HCT116 (cell line): ENCODE data around the gene DDX54.
"Not testable (repeated sequence)": the region's sequence is repeated elsewhere in the genome, so short reads cannot be mapped to it uniquely, and the experiment has no call there.

Experiments used
- CEBPB ChIP-seq: IDR thresholded peaks from 2 replicates; pipeline ENCODE4 v1.6.1; 2012; ENCODE audit warnings: low read depth
- CTCF ChIP-seq, 3 experiments: fragments of 200-600 bp in 1 of 3; sonication (generic) in 1 of 3; IDR thresholded peaks in 2 of 3; conservative IDR thresholded peaks in 1 of 3; 2 replicates each; pipeline ENCODE4 v1.5.1; 2012 to 2017; ENCODE audit warnings: low read depth in 2 of 3, low read length in 2 of 3, antibody characterized with exemption in 1 of 3, borderline replicate concordance in 1 of 3, control low read depth in 1 of 3, mild to moderate bottlenecking in 1 of 3, mixed read lengths in 1 of 3, mixed run types in 1 of 3, moderate library complexity in 1 of 3; ENCODE audit not compliant: insufficient read depth in 1 of 3
- EZH2 ChIP-seq: fragments of 200-600 bp; sonication (generic); IDR thresholded peaks from 2 replicates; pipeline ENCODE4 v1.6.1; 2017; ENCODE audit warnings: antibody characterized with exemption, mixed run types
- EZH2phosphoT487 ChIP-seq: fragments of 200-600 bp; IDR thresholded peaks from 2 replicates; pipeline ENCODE4 v1.6.1; 2018; ENCODE audit warnings: antibody characterized with exemption, borderline replicate concordance
- JUND ChIP-seq: IDR thresholded peaks from 2 replicates; pipeline ENCODE4 v1.6.1; 2012
- POLR2A ChIP-seq: IDR thresholded peaks from 2 replicates; pipeline ENCODE4 v1.7.0; 2011; ENCODE audit warnings: borderline replicate concordance; ENCODE audit not compliant: insufficient read depth, insufficient read length; ENCODE audit errors: extremely low read depth
- POLR2AphosphoS5 ChIP-seq: IDR thresholded peaks from 2 replicates; pipeline ENCODE4 v1.6.1; 2011; ENCODE audit warnings: mild to moderate bottlenecking, low read depth, low read length, moderate library complexity
- SRF ChIP-seq: IDR thresholded peaks from 2 replicates; pipeline ENCODE4 v1.6.1; 2012; ENCODE audit warnings: low read depth
- TCF7L2 ChIP-seq: IDR thresholded peaks from 2 replicates; pipeline ENCODE4 v1.7.0; 2011; ENCODE audit warnings: borderline replicate concordance, inconsistent platforms; ENCODE audit not compliant: insufficient read depth, insufficient read length; ENCODE audit errors: extremely low read depth
- YY1 ChIP-seq: IDR thresholded peaks from 2 replicates; pipeline ENCODE4 v1.6.1; 2011; ENCODE audit warnings: low read length, low read depth, moderate library complexity, mild to moderate bottlenecking; ENCODE audit not compliant: insufficient replicate concordance; ENCODE audit errors: extremely low read depth
- ZFX ChIP-seq: fragments of 450-650 bp; IDR thresholded peaks from 2 replicates; pipeline ENCODE4 v1.6.1; 2017
- TF ChIP-seq, protein P1 (sequence below): IDR thresholded peaks from 2 replicates; pipeline ENCODE4 v1.6.1; 2012; ENCODE audit warnings: low read depth

DNA sequence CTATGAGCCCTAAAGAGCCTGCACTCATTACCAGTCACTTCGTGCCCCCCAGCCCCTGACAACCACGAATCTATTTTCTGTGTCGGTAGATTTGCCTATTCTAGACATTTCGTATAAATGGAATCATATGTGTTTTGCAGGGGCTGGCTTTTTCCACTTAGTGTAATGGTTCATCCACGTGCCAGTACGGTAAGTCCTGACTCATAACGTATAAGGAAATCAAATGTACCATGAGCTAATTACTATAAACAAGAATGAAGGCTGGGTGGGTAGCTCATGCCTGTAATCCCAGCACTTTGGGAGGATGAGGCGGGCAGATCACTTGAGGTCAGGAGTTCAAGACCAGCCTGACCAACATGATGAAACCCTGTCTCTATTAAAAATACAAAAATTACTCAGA lies 67.6 kb downstream of the DDX54 start:
- not testable (repeated sequence) for TF ChIP-seq CTCF (IDR thresholded peaks at IDR 0.05 in 2 of 3, conservative IDR thresholded peaks at IDR 0.05 in 1 of 3; ENCODE audit: borderline replicate concordance in 1 of 3, insufficient read depth in 1 of 3, low read depth in 2 of 3, low read length in 2 of 3); YY1; EZH2; TCF7L2; POLR2A; CEBPB; JUND; EZH2phosphoT487; ZFX; POLR2AphosphoS5; SRF
- TF ChIP-seq, protein P1, sequence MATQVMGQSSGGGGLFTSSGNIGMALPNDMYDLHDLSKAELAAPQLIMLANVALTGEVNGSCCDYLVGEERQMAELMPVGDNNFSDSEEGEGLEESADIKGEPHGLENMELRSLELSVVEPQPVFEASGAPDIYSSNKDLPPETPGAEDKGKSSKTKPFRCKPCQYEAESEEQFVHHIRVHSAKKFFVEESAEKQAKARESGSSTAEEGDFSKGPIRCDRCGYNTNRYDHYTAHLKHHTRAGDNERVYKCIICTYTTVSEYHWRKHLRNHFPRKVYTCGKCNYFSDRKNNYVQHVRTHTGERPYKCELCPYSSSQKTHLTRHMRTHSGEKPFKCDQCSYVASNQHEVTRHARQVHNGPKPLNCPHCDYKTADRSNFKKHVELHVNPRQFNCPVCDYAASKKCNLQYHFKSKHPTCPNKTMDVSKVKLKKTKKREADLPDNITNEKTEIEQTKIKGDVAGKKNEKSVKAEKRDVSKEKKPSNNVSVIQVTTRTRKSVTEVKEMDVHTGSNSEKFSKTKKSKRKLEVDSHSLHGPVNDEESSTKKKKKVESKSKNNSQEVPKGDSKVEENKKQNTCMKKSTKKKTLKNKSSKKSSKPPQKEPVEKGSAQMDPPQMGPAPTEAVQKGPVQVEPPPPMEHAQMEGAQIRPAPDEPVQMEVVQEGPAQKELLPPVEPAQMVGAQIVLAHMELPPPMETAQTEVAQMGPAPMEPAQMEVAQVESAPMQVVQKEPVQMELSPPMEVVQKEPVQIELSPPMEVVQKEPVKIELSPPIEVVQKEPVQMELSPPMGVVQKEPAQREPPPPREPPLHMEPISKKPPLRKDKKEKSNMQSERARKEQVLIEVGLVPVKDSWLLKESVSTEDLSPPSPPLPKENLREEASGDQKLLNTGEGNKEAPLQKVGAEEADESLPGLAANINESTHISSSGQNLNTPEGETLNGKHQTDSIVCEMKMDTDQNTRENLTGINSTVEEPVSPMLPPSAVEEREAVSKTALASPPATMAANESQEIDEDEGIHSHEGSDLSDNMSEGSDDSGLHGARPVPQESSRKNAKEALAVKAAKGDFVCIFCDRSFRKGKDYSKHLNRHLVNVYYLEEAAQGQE, result not testable (repeated sequence)
